ENCODE results near the gene CHD9NB. TPM values are rescaled to one million over a fixed set of nuclear protein-coding genes. Genes with fewer than 3 reads are reported as not detected.
"Not testable (repeated sequence)": the region's sequence is repeated elsewhere in the genome, so short reads cannot be mapped to it uniquely, and the experiment has no call there.

Gene CHD9NB
- total and polyA plus RNA-seq, 10 of the 15 experiments (the other 5 are each of a cell fraction or from before 2014, with no cell fraction given) = 0.14 to 1.6 (median 0.73) TPM

- H3K36me3 ChIP-seq (ENCODE audit: control insufficient read depth in 2 of 2, insufficient read depth in 2 of 2, low read length in 1 of 2) = no peaks in the 10 kb centered on the region; a peak in 3 of 4 replicates
Observed at GRCh38 chr16:53078247-53078646, 25.6 kb upstream of the CHD9NB start.

DNA sequence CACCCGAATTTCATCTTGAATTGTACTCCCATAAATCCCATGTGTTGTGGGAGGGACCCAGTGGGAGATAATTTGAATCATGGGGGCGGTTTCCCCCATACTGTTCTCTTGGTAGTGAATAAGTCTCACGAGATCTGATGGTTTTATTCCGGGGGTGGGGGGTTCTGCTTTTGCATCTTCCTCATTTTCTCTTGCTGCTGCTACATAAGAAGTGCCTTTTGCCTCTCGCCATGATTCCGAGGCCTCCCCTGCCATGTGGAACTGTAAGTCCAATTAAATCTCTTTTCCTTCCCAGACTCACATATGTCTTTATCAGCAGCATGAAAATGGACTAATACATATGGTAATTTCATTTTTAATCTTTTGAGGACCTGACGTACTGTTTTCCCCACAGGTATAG, 22.8 kb upstream of the CHD9NB start:
- RAD21 ChIA-PET (ENCODE audit: unreplicated experiment); H3K27me3 ChIP-seq (replicated peaks in 1 of 2; ENCODE audit: control insufficient read depth in 2 of 2, insufficient read depth in 2 of 2, low read length in 1 of 2); H3K27ac ChIP-seq (ENCODE audit: control insufficient read depth, insufficient read depth); H3K9me3 ChIP-seq (replicated peaks; ENCODE audit: control insufficient read depth, insufficient read depth, low read length); DNase-seq (ENCODE audit: low read depth, low spot score); H2AFZ ChIP-seq (ENCODE audit: control insufficient read depth, low read depth, low read length); BruUV-seq (replicated peaks); ATAC-seq; H4K20me1 ChIP-seq (ENCODE audit: control insufficient read depth, insufficient read depth); H3K9ac ChIP-seq (ENCODE audit: control insufficient read depth, insufficient read depth, low read length); H3K36me3 ChIP-seq (ENCODE audit: control insufficient read depth in 2 of 2, insufficient read depth in 2 of 2, low read length in 1 of 2); H3K4me2 ChIP-seq (ENCODE audit: control insufficient read depth, insufficient read depth); intact Hi-C loops (cut with micrococcal nuclease; ENCODE audit: unreplicated experiment); CTCF ChIA-PET; H3K4me3 ChIP-seq; SMC1A ChIA-PET (ENCODE audit: uncharacterized antibody, unreplicated experiment); in situ Hi-C loops (cut with MboI); FAIRE-seq: not testable (repeated sequence)
- Histone ChIP-seq H3K4me1 (ENCODE audit: control insufficient read depth, insufficient read depth, low read length) (peaks cover 20% of the 10 kb centered on the region), H3K79me2 (ENCODE audit: control insufficient read depth, insufficient read depth, low read length) (peaks cover 31% of the 10 kb centered on the region)
- POLR2A ChIA-PET = interaction anchor here (0.6 kb wide), 1 partner anchor 56 kb away, joined by 4 read pairs; no protein-coding TSS in a partner anchor
- 61% methylated on average over 7 of the region's 7 CpGs for WGBS (ENCODE audit: insufficient coverage, insufficient replicate concordance, low lambda C conversion rate, missing lambda C conversion rate)

More at GRCh38 chr16:53078247-53078646, 25.6 kb upstream of the CHD9NB start:
- Histone ChIP-seq H4K20me1 (ENCODE audit: control insufficient read depth, insufficient read depth) (no peaks in the 10 kb centered on the region), H3K4me1 (ENCODE audit: control insufficient read depth, insufficient read depth, low read length) (peaks cover 4% of the 10 kb centered on the region; the same call in 1 of the 2 replicates), H3K79me2 (ENCODE audit: control insufficient read depth, insufficient read depth, low read length) (peaks cover 19% of the 10 kb centered on the region), H3K4me3 (no peak overlapping the region), H3K9me3 (replicated peaks; ENCODE audit: control insufficient read depth, insufficient read depth, low read length) (peaks cover 7% of the 10 kb centered on the region; the same call in 2 of the 3 replicates), H3K4me2 (ENCODE audit: control insufficient read depth, insufficient read depth) (no peak overlapping the region), H3K9ac (ENCODE audit: control insufficient read depth, insufficient read depth, low read length) (no peak overlapping the region), H3K27me3 (replicated peaks in 1 of 2; ENCODE audit: control insufficient read depth in 2 of 2, insufficient read depth in 2 of 2, low read length in 1 of 2) (no peaks in the 10 kb centered on the region), H2AFZ (ENCODE audit: control insufficient read depth, low read depth, low read length) (no peak overlapping the region), H3K27ac (ENCODE audit: control insufficient read depth, insufficient read depth) (peak overlapping the region; percentile 15; the same call in 1 of the 2 replicates)
- FAIRE-seq (no peak), ATAC-seq (peak; percentile 46), DNase-seq (ENCODE audit: low read depth, low spot score) (no peak)
- intact Hi-C loops (cut with micrococcal nuclease; ENCODE audit: unreplicated experiment) = no loop called here
- CTCF ChIA-PET = no interaction called here
- in situ Hi-C loops (cut with MboI) = no loop called here
- RAD21 ChIA-PET (ENCODE audit: unreplicated experiment) = interaction anchor here (3.3 kb wide), 1 partner anchor 12 kb away, joined by 15 read pairs; no protein-coding TSS in a partner anchor
- 18% methylated on average over 2 of the region's 2 CpGs for WGBS (ENCODE audit: insufficient coverage, insufficient replicate concordance, low lambda C conversion rate, missing lambda C conversion rate)
- BruUV-seq (replicated peaks) = no TSS peak
- TF ChIP-seq JUNB (IDR thresholded peaks at IDR 0.05) = 0 out of 2 replicates have a peak, but pooled peaks have one; percentile 27
- TF ChIP-seq CHD2 (IDR thresholded peaks at IDR 0.05; ENCODE audit: borderline replicate concordance, low read depth, low read length) = no peak
- POLR2A ChIA-PET = interaction anchor here (0.8 to 2.6 kb wide), 3 partner anchors 12 to 22 kb away, joined by 3 to 12 read pairs (median 5); no protein-coding TSS in a partner anchor
- SMC1A ChIA-PET (ENCODE audit: uncharacterized antibody, unreplicated experiment) = interaction anchor here (0.7 to 2.1 kb wide), 7 partner anchors 8 to 47 kb away, joined by 3 to 12 read pairs (median 4); no protein-coding TSS in a partner anchor

DNA sequence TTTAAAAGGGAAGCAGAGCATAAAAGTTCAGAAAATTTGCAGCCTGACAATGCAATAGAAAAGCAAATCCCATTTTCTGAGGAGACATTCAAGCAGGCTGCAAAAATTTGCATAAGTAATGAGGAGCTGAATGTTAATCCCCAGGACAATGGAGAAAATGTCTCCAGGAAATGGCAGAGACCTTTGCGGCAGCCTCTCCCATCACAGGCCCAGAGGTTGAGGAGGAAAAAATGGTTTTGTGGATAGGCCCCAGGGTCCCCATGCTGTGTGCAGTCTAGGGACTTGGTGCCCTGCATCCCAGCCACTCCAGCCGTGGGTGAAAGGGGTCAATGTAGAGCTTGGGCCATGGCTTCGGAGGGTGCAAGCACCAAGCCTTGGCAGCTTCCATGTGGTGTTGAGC, 21.6 kb upstream of the CHD9NB start:
- RAD21 ChIA-PET (ENCODE audit: unreplicated experiment); CTCF ChIA-PET; in situ Hi-C loops (cut with MboI); H3K27me3 ChIP-seq (replicated peaks in 1 of 2; ENCODE audit: control insufficient read depth in 2 of 2, insufficient read depth in 2 of 2, low read length in 1 of 2); H4K20me1 ChIP-seq (ENCODE audit: control insufficient read depth, insufficient read depth); DNase-seq (ENCODE audit: low read depth, low spot score); POLR2A ChIA-PET; H3K4me2 ChIP-seq (ENCODE audit: control insufficient read depth, insufficient read depth); BruUV-seq (replicated peaks); FAIRE-seq; H3K4me3 ChIP-seq; H2AFZ ChIP-seq (ENCODE audit: control insufficient read depth, low read depth, low read length); H3K36me3 ChIP-seq (ENCODE audit: control insufficient read depth in 2 of 2, insufficient read depth in 2 of 2, low read length in 1 of 2); H3K27ac ChIP-seq (ENCODE audit: control insufficient read depth, insufficient read depth); ATAC-seq; H3K9me3 ChIP-seq (replicated peaks; ENCODE audit: control insufficient read depth, insufficient read depth, low read length); H3K9ac ChIP-seq (ENCODE audit: control insufficient read depth, insufficient read depth, low read length); intact Hi-C loops (cut with micrococcal nuclease; ENCODE audit: unreplicated experiment): not testable (repeated sequence)
- SMC1A ChIA-PET (ENCODE audit: uncharacterized antibody, unreplicated experiment) = interaction anchor here (0.8 to 1.0 kb wide), 2 partner anchors 12 to 19 kb away, joined by 3 read pairs; partner anchors contain the start of gene CHD9
- H3K79me2 ChIP-seq (ENCODE audit: control insufficient read depth, insufficient read depth, low read length) = peaks cover 37% of the 10 kb centered on the region
- peaks cover 31% of the 10 kb centered on the region for H3K4me1 ChIP-seq (ENCODE audit: control insufficient read depth, insufficient read depth, low read length)
- WGBS (ENCODE audit: insufficient coverage, insufficient replicate concordance, low lambda C conversion rate, missing lambda C conversion rate) = 60% methylated on average over 3 of the region's 3 CpGs

All from GM12878 (cell line).